PC-3 (cell line): ENCODE results near the gene MPV17. TPM values are rescaled to one million over a fixed set of nuclear protein-coding genes. Genes with fewer than 3 reads are reported as not detected.

ENCODE experiments used
- ATAC-seq: fragments of 200-7000 bp; cut with Tn5 transposase; 2 replicates; pipeline ENCODE4 v1.9.1; 2020; ENCODE audit warnings: mild to moderate bottlenecking, moderate library complexity
- BruUV-seq: library from RNA; stranded (reverse); fragments of 400-500 nt; replicated peaks from 2 replicates; lab custom pipeline; 2021; lab: Mats Ljungman, UMichigan
- CTCF ChIA-PET: fragments of 300-600 bp; sonication (Branson Sonifier 250); formaldehyde crosslinking; loops from one replicate; lab custom pipeline; 2022; ENCODE audit warnings: antibody characterized with exemption; lab: Charles Lee
- POLR2A ChIA-PET: fragments of 300-600 bp; sonication (Branson Sonifier 250); formaldehyde crosslinking; loops from one replicate; lab custom pipeline; 2022; ENCODE audit warnings: antibody characterized with exemption; ENCODE audit not compliant: unreplicated experiment; lab: Charles Lee
- DNase-seq: peaks from one replicate; pipeline ENCODE4 v3.0.0-alpha.2; 2015
- H2AFZ ChIP-seq: fragments of 300-600 bp; sonication (generic); 2 replicates; pipeline ENCODE4 v1.6.0; 2016; ENCODE audit warnings: antibody characterized with exemption, low read length
- H3F3A ChIP-seq: fragments of 300-600 bp; sonication (generic); one replicate; pipeline ENCODE4 v1.6.0; 2017; ENCODE audit warnings: antibody characterized with exemption, low read length, control low read depth, mild to moderate bottlenecking; ENCODE audit not compliant: unreplicated experiment
- H3K27ac ChIP-seq: fragments of 300-600 bp; sonication (generic); 2 replicates; pipeline ENCODE4 v1.5.1; 2016; ENCODE audit warnings: mild to moderate bottlenecking, low read length
- H3K27me3 ChIP-seq: fragments of 300-600 bp; sonication (generic); 2 replicates; pipeline ENCODE4 v1.6.1; 2016; ENCODE audit warnings: low read length, mixed read lengths
- H3K36me3 ChIP-seq: fragments of 300-600 bp; sonication (generic); 2 replicates; pipeline ENCODE4 v1.6.1; 2016; ENCODE audit warnings: low read depth, mixed run types, low read length, mixed read lengths
- H3K4me1 ChIP-seq: fragments of 300-600 bp; sonication (generic); 2 replicates; pipeline ENCODE4 v1.5.1; 2016; ENCODE audit warnings: low read length; ENCODE audit not compliant: insufficient read depth
- H3K4me2 ChIP-seq: fragments of 300-600 bp; sonication (generic); 2 replicates; pipeline ENCODE4 v1.6.0; 2016; ENCODE audit warnings: low read length
- H3K4me3 ChIP-seq: fragments of 300-600 bp; sonication (generic); 2 replicates; pipeline ENCODE4 v1.5.1; 2016; ENCODE audit warnings: mild to moderate bottlenecking, low read length, mixed read lengths
- H3K79me2 ChIP-seq: fragments of 300-600 bp; sonication (generic); 2 replicates; pipeline ENCODE4 v1.6.1; 2017; ENCODE audit warnings: low read length, mixed read lengths
- H3K9ac ChIP-seq: fragments of 300-600 bp; sonication (generic); 2 replicates; pipeline ENCODE4 v1.6.0; 2016; ENCODE audit warnings: mild to moderate bottlenecking, low read length
- H3K9me2 ChIP-seq: fragments of 300-600 bp; sonication (generic); replicated peaks from 2 replicates; pipeline ENCODE4 v1.6.1; 2016; ENCODE audit warnings: mixed run types, low read length, mixed read lengths
- H3K9me3 ChIP-seq: fragments of 300-600 bp; sonication (generic); 2 replicates; pipeline ENCODE4 v1.6.1; 2016; ENCODE audit warnings: low read length, mixed read lengths
- H4K20me1 ChIP-seq: fragments of 300-600 bp; sonication (generic); 2 replicates; pipeline ENCODE4 v1.6.1; 2016; ENCODE audit warnings: low read length, mixed read lengths
- EZH2 ChIP-seq: fragments of 300-600 bp; sonication (generic); IDR thresholded peaks from one replicate; pipeline ENCODE4 v1.6.1; 2017; ENCODE audit warnings: antibody characterized with exemption, mild to moderate bottlenecking, low read length; ENCODE audit not compliant: unreplicated experiment
- EZH2phosphoT487 ChIP-seq: fragments of 300-600 bp; sonication (generic); IDR thresholded peaks from 2 replicates; pipeline ENCODE4 v1.6.1; 2018; ENCODE audit warnings: mild to moderate bottlenecking, antibody characterized with exemption, low read length, borderline replicate concordance
- intact Hi-C: fragments of 100-400 bp; cut with micrococcal nuclease; formaldehyde crosslinking; loops from 2 replicates; pipeline ENCODE4 v1.9.0; 2023
- total RNA-seq: library from RNA; depleted of rRNA; stranded (reverse); fragments of >200 nt; gene quantifications from 2 replicates; pipeline ENCODE4 v1.2.3, GENCODE V29; 2014
- TF ChIP-seq, protein P1 (sequence below): fragments of 300-600 bp; sonication (generic); conservative IDR thresholded peaks from 2 replicates; pipeline ENCODE4 v1.5.1; 2017; ENCODE audit warnings: antibody characterized with exemption, low read depth, mild to moderate bottlenecking, low read length

The MPV17 gene
- total RNA-seq, 1 experiment from 2014 or later: 59.2 TPM

DNA sequence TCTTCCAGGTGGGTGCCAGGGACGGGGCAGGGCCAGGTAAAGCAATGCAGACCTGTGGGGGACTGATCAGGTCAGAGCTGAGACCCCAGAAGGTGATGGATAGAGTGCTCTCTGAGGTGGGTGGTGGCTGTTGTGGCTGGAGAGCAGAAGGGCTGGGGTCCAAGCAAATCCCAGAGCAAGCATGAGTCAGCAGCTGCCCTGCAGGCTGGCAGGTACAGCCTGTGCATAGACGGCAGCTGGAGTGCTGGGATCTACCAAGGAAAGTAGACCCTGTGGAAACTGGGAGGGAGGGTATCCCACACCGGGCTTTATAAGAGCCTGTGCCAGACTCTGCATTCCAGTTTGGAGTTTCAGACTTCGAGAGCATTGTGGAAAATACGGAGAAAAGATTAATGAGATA is 40.0 kb downstream of the MPV17 start:
- Histone ChIP-seq H3K9me2 (no peaks in the 10 kb centered on the region), H4K20me1 (no peaks in the 10 kb centered on the region), H3K9ac (no peak overlapping the region), H3K36me3 (no peaks in the 10 kb centered on the region), H3K4me3 (no peak overlapping the region), H3K4me1 (peaks cover 20% of the 10 kb centered on the region), H3K4me2 (peak overlapping the region; percentile 32), H3K9me3 (no peaks in the 10 kb centered on the region), H3K27me3 (no peaks in the 10 kb centered on the region), H3F3A (no peaks in the 10 kb centered on the region), H3K79me2 (no peaks in the 10 kb centered on the region), H2AFZ (peak overlapping the region; percentile 59), H3K27ac (0 out of 2 replicates have a peak overlapping the region, but pooled peaks have one; percentile 29)
- DNase-seq (peak; percentile 53), ATAC-seq (peak; percentile 70)
- CTCF ChIA-PET: interaction anchor here (0.5 kb wide), 1 partner anchor 15 kb away, joined by 3 read pairs; no protein-coding TSS in a partner anchor
- POLR2A ChIA-PET: interaction anchor here (0.6 kb wide), 1 partner anchor 20 kb away, joined by 5 read pairs; no protein-coding TSS in a partner anchor
- intact Hi-C loops: loop anchor here (5.0 kb wide), 1 partner anchor 71 kb away; the partner anchor contains the start of genes ATRAID and SLC5A6
- BruUV-seq: no TSS peak
- TF ChIP-seq, protein P1, sequence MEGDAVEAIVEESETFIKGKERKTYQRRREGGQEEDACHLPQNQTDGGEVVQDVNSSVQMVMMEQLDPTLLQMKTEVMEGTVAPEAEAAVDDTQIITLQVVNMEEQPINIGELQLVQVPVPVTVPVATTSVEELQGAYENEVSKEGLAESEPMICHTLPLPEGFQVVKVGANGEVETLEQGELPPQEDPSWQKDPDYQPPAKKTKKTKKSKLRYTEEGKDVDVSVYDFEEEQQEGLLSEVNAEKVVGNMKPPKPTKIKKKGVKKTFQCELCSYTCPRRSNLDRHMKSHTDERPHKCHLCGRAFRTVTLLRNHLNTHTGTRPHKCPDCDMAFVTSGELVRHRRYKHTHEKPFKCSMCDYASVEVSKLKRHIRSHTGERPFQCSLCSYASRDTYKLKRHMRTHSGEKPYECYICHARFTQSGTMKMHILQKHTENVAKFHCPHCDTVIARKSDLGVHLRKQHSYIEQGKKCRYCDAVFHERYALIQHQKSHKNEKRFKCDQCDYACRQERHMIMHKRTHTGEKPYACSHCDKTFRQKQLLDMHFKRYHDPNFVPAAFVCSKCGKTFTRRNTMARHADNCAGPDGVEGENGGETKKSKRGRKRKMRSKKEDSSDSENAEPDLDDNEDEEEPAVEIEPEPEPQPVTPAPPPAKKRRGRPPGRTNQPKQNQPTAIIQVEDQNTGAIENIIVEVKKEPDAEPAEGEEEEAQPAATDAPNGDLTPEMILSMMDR: no peak
- no peak for TF ChIP-seq EZH2phosphoT487
- TF ChIP-seq EZH2: no peak

DNA sequence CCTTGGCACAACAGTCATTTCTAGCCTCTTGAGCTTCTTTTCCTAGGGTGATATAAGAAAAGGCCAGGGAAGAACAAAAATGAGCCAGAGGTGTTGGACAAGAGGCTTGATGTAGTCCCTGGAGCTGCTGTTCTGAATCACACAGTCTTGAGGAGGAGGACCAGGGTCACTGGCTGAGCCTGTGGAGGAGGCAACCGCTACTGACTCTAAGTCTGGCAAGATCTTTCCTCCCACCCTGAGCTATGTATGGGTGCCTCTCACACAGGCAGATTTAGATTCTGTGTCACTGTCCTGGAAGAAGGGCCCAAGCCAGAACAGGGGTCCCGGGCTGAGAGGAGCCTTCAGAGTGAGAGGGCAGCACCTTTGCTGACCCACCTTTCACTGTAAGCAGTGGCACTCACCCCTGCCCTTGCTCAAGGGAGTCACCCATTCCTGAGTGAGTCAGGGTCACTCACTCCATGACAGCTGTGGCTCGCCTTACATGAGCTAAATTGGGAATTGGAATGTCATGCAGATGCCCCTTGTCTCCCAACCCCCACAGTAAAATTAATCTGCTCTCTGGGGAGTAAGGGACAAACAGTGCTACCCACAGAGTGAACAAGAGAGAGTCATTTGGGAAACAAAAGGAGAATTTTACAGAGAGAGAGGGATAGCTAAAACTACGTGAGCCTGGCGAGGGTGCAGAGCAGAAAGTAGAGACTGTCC is 40.9 kb downstream of the MPV17 start, which contains the start of gene TRIM54:
TSS of gene TRIM54 (plus strand) at position 575 of the 705 bp plus-strand sequence. CDS start 303 bp downstream, outside the sequence.
- H3F3A ChIP-seq: no peaks in the 10 kb centered on the region
- no peaks in the 10 kb centered on the region for H3K9me3 ChIP-seq
- H3K9ac ChIP-seq: no peak within 1 kb of the TSS
- DNase-seq (peak; percentile 49), ATAC-seq (peak; percentile 44)
- H3K27ac ChIP-seq: peak within 1 kb of the TSS; percentile 29; the same call in 1 of the 2 replicates
- no TSS peak for BruUV-seq
- H3K27me3 ChIP-seq: no peaks in the 10 kb centered on the region
- peak within 1 kb of the TSS; percentile 32 for H3K4me2 ChIP-seq
- H4K20me1 ChIP-seq: no peaks in the 10 kb centered on the region
- no peak within 1 kb of the TSS for H3K4me3 ChIP-seq
- intact Hi-C loops: loop anchor here (5.0 kb wide), 1 partner anchor 70 kb away; the partner anchor contains the start of genes ATRAID and SLC5A6
- H3K4me1 ChIP-seq: peaks cover 20% of the 10 kb centered on the region
- H3K36me3 ChIP-seq: no peaks in the 10 kb centered on the region
- H3K79me2 ChIP-seq: no peaks in the 10 kb centered on the region
- POLR2A ChIA-PET: interaction anchor here (0.6 kb wide), 1 partner anchor 70 kb away, joined by 3 read pairs; the partner anchor contains the start of genes ATRAID and SLC5A6
- H3K9me2 ChIP-seq: no peaks in the 10 kb centered on the region
- TF ChIP-seq, protein P1: no peak
- TF ChIP-seq EZH2phosphoT487: no peak
- no peak for TF ChIP-seq EZH2
- CTCF ChIA-PET: no interaction called here
- H2AFZ ChIP-seq: peak within 1 kb of the TSS; percentile 59
